ENCODE measurements around the gene RANBP6.
"Not testable (repeated sequence)": the region's sequence is repeated elsewhere in the genome, so short reads cannot be mapped to it uniquely, and the experiment has no call there.

The RANBP6 gene

DNA sequence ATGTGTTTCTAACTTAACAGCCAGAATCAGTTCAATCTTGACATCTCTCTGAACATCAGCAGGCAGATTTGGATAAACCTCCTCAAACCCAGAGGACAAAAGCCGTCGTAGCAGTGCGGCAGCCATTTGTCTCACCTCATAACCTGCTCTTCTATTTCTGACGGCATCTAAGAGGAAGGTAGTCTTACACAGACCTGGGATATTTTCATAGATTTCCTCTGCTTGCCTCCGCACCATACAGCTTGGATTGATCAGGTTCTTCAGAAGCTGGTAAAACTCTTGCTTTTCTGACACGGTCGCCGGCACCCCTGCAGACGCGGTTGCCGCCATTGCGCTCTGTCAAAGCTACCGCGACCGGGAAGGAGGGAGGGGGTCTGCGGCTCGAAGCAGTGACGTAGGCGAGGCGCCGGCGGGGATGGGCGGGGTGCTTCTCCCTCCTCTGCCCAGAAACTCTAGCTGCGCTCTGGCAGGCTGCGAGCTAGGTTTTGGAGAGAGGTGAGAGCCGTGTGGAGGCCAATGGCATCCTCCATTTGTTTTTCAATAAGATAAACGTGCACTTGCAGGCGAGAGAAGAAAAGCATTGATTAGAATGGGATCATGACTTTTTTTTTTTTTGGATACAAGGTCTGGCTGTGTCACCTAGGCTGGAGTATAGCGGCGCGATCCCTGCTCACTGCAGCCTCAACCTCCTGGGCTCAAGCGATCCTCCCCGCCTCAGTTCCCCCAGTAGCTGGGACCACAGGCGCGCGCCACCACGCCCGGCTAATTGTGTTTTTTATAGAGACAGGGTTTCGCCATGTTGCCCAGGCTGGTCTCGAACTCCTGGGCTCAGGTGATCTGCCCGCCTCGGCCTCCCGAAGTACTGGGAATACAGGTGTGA is at the start of gene RANBP6:
Gene RANBP6, minus strand, starts transcription at position 347 of the 880 bp plus-strand sequence. Its CDS starts 17 bp downstream, at position 330.
- peak; percentile 88 to 89 for DNase-seq

DNA sequence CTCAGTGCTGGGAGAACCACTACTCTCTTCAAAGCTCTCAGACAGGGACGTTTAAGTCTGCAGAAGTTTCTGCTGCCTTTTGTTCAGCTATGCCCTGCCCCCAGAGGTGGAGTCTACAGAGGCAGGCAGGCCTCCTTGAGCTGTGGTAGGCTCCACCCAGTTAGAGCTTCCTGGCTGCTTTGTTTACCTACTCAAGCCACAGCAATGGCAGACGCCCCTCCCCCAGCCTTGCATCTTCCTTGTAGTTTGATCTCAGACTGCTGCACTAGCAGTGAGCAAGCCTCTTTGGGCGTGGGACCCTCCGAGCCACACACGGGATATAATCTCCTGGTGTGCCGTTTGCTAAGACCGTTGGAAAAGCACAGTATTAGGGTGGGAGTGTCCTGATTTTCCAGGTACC is 47.7 kb upstream of the RANBP6 start:
- DNase-seq, result not testable (repeated sequence)

DNA sequence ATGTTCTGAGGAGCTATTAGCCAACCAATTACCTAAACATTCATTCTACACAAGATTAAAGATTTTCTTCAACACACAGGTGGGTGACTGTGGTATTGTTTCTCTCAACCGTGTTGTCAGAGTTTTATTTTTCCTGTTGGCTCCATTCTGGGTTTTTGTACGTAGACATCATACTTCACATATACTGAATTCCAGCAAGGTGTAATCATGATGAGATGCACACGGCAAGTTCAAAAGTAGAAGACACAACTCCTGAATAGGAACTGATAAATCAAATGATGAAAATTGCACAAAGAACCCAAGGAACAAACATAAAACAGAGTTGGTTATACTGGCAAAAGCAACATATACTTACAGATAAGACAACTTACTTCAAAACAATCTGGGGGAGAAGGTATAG is 40.2 kb upstream of the RANBP6 start:
- no peak for DNase-seq

DNA sequence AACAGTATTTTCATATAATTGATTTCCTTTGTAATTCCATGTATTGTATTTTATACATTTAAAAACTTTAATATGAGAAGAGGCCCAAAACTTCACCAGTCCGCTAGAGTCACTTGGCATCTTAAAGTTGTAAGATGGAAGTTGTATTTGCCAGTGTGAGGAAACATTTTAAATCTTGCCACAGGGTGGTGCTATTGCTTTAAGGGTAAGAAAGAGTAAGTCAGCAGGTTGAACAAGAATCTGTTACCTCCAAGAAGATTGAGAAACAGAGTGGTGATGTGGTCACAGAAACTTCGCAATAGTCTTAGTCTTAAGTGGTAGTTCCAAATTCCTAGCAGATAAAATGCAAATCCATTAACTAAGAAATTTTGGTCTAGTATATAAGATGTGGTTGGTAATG is 39.8 kb upstream of the RANBP6 start:
- DNase-seq, result no peak

DNA sequence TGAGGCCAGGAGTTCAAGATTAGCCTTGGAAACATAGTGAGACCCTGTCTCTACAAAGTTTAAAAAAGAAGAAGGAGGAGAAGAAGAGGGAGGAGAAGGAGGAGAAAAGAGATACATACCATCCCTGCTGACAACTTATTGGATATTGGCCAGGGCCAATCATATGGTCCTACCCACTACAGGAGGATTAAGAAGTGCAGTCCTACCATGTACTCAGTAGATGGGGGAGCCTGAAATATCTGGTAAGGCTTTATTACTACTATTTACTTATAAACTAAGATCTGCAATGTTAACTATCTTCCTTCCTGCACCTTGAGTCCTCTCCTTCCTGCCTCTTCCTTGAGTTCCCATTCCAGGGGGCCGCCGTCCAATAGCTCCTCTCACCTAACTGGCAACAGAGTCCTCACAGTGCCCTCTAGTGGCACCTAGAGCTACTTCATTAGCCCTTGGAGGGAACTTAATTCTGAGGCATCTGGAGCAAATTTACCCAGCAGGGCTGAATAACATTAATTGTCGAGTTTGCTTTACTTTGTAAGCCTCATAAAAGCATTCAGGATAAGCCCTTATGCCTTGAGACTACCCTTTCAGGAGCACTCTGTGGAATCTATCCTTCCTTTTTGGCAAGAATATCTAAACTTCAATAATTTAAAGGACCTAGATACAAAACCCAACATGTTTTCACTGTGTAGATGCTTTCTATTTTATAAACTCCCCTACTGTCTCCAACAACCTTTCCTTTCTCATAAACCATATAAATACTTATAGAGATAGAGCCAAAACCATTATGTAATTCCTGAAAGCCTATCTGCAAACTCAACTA is 39.1 kb upstream of the RANBP6 start:
- DNase-seq, result peak; percentile 46 to 52

DNA sequence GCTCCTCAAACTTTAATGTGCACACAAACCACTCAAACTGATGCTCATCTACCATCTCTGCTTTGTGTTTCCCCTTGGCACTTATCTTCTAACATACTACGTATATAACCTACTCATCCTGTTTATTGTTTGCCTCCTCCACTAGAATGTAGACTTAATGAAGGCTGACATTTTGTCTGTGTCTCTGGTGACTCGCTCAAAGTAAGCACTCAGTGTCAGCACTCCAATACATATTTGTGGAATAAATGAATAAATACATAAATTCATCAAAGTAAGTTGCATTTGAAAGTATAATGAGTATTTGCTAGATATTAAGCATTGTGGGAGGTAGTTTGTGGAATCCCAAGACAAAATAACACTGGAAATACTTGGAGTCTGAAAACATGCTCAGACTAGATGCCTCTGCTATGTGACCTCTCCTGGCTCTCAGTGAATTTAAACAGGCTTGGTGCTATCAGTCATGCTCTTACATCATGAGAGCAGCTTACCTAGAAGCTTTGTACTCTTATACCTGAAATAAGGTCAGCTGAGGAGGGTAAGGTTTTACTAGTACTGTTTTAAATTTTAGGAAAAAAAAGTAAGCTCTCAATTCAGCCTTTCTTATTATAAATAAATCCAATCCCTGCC is 37.0 kb upstream of the RANBP6 start:
- no peak for DNase-seq

DNA sequence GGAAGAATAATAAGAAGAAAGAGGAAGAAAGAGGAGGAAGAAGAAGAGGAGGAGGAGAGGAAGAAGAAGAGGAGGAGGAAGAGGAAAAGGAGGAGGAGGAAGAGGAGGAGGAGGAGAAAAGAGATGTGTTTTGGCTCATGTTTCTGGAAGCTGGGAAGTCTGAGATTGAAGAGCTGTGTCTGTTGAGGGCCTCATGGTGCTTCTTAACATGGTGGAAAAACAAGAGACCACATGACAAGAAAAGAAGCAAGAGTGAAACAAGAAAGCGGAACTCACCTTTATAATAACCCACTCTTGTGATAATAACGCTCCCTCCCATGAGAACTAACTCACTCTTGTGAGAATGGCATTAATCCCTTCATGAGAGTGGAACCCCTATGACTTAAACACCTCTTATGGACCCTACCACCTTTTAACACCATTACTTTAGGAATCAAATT is 36.1 kb upstream of the RANBP6 start:
- DNase-seq, result no peak

DNA sequence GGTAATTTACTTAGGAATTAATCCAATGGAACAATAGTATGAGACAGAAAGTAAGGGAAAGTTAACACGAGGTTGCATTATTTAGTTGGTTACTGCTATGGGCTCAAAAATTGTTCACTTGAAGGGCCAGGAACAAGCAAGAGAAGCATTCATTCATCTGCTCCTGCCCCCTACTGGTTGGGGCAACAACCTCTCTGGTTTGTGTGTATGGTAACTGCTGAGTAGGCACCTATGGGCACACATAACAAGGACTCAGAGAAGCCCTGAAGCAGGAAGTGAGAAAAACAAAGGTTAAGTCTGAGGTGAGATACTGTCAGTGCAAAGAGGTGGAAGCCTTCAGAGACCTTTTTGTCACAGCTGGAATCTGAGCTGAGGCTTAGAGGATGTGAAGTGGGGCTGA is 34.4 kb upstream of the RANBP6 start:
- DNase-seq, result no peak

DNA sequence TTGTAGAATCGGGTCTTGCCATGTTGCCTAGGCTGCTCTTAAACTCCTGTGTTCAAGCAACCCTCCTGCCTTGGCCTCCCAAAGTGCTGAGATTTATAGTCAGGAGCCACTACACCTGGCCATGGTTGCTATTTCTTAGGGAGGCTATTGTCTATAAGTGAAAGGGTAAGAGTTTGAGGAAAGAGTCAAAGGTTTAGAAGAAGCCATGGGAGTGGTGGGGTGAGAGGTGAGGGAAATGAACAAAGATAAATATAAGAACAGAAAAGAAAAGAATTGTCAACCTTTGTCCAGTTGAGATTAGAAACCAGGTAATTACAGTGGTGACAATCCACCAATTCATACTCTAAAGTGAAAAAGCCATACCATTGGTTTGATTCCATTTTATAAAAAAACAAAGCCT is 32.6 kb upstream of the RANBP6 start:
- no peak for DNase-seq

DNA sequence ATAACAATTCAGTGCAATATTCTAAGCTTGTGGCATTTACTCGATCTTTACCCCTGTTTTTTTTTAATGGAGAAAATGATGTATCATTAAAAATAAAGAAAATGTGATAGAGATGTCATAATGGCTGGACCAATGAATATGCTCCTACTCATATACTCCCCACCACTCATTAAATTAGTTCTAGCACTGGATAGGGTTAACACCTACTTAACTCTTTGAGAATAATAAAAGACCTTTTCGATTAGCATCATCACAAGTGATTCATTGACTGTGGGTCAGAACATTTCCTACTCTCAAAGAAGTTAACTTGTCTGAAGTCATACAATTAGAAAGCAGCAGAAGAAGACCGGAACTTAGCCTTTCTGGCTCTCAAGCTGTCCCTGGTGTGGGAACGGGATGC is 31.6 kb upstream of the RANBP6 start:
- no peak for DNase-seq

DNA sequence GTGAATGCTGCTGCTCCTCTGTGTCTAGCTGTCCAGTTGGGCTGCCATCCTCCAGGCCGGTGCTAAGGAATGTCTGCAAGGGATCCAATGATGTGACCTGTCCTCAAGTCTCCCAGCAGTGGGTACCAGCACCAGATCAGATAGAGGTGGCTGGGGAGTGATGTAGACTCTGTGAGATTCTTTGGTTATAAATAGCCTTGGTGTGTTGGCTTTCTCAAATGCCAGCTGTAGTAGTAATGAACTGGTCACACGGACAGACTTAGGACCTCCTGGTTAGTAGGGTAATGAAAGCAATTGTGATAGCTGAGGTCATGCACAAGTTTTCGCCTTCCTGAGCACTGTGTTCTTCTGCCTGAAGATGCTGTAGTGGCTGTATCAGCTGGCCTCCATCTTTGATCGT is 29.9 kb upstream of the RANBP6 start:
- DNase-seq, result no peak

DNA sequence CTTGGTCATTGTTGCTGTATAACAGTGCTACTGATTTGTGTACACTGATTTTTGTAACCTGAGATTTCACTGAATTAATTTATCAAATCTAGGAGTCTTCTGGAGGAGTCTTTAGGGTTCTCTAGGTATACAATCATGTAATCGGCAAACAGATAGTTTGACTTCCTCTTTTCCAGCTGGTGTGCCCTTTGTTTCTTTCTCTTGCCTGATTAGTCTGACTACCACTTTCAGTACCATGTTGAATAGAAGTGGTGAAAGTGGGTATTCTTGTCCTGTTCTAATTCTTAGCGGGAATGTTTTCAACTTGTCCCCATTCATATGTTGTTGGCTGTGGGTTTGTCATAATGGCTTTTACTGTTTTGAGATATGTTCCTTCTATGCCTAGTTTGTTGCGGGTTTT is 24.7 kb upstream of the RANBP6 start:
- DNase-seq, result no peak

DNA sequence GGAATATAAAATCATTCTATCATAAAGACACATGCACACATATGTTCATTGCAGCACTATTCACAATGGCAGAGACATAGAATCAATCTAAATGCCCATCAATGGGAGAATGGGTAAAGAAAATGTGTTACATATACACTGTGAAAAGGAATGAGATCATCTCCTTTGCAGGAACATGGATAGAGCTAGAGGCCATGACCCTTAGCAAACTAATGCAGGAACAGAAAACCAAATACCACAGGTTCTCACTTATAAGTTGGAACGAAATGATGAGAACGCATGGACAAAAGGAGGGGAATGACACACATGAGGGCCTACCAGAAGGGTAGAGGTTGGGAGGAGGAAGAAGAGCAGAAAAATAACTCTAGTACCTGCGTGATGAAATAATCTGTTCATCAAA is 21.0 kb upstream of the RANBP6 start:
- DNase-seq, result no peak

DNA sequence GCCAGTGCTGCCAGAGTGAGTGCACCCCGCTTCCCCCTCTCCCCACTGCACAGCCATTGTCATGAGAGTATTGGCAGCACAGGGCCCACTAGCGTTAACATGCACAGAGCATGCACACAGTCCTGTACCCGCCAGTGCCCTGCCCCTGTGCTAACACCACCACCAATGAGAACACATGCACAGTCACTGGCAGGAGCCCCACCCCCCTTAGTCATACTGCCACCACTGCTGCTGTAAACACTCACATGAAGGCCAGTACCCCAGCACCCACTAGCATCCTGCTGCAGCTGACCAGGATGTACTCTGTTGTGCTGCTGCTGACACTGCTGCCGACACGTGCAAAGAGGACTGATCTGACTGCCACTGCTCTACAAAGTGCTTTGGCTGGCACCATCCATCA is 19.5 kb upstream of the RANBP6 start:
- no peak for DNase-seq

DNA sequence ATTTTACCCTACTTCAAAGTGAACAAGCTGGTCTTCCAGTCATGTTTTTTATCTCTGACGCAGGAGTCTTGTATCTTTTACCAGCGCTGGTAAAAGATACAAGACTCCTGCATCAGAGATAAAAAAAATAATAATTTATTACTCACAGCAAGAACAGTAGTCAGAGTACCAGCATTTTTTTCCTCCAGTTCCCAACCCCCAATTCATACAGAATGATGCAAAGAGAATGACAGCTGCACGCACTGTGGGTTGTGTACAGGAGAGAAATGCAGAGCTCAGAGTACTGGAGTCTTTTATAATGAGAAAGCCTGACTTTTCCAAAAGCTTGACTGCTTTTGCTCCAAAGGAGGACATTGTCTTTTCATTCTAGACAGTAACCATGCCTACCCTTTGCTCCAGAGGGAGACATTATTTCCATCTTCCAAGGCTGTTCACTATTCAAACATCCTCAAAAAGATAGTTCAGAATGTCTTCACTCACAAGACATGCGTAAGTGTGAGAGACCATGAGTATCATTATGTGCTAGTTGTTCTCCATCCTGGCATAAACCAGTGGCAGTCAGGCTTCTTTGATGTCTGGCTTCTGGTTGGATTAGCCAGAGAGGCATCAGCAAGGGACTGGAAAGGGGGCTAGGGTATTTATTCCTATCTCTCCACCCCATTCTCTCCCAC is 14.3 kb upstream of the RANBP6 start:
- no peak for DNase-seq

DNA sequence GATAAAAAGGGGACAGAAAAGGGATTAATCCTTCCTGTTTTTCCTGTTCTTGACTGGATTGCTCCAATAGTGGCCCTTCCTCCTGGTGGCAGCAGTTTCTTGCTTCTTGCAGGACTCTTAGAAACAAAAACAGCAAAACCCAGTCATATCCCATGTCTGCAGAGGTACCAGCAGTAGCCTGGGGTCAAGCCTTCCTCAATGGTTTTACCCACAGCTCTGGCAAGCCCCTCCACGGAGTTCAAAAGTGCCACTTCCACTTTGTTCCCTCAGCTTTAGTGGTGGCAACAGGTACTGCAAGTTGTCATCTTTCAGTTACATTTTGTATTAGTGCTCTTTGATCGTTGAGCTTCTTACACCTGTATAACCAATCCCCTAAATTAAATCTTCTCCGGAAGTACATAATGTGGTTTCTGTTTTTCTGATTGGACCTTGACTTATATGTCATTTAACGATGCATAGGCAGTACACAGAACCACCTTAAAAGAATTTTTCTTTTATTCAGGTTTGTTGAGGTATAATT is 8.7 kb upstream of the RANBP6 start:
- DNase-seq, result no peak

DNA sequence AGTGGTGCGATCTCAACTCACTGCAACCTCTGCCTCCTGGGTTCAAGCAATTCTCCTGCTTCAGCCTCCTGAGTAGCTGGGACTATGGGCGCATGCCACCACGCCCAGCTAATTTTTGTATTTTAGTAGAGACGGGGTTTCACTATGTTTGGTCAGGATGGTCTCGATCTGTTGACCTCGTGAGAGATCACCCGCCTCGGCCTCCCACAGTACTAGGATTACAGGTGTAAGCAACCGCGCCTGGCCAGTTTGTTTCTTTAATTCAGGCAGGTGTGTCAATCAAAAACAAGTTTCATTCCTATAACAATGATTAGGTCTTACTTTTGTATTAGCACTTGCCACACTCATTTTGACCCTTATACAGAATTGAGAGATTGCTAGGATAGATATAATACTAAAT is 1.6 kb upstream of the RANBP6 start:
- not testable (repeated sequence) for DNase-seq

DNA sequence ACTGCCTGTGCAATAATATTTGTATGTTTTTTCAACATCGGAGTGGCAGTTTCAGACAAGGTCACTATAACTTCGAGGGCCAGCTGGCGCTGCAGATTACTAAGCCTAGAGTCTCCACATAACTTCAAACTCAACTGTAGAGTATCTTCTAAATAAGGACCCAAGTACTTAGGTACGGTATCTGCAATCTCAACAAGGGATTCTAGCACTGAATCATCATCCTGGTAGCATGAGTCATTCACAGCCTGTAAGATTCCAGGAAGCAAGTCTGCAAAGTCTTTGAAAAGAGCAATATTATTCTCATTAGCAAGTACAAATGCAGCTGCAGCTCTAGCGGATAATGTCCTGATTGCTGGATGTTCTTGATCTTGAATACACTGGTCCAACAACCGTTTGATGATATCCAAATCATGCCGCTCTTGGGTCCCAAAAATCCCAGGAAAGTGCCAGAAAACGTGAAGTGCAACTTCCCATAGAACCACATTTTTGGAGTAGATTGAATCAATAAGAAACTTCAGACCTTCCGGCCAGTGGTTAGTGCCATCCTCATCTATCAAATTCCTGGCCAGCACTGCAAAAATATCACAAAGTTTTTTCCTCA is 654 bp downstream of the RANBP6 start:
- no peak for DNase-seq

DNA sequence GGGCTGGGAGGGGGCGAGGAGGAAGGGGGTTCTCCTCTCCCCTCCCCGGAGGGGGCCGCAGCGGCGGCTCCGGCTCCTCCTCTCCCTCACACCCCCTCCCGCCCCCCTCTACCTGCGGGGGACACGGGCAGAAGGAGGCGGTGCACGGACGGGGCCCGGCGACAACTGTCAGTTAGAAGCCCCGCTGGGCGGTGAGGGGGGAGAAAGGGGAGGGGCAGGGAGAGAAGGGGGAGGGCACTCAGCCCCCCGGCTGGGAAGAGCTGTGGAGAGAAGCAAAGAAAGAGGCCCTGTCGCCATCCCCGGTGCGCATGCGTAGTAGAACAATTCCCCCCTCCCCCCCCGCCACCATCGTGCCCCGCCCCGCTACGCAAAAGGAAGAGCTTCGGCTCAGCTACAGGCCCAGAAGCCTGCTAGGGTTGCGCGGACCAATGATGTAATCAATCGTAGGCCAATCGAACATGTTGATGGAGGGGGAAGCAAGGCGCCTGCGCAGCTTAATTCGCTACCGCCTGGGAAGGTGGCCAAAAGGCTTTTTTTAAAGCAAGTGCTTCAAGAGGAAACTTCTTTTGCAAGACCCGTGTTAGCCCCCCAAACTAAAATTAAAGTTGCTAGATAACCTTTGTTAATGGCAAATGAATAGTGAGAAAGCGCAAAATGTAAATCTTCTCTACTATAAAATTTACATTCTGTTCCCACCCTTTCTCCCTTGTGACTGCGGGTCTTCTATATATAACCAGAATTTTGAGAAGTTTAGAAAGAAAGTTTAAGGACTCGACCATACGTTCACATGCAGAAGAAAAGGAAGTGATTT is 7.0 kb downstream of the RANBP6 start:
- peak; percentile 92 to 93 for DNase-seq

DNA sequence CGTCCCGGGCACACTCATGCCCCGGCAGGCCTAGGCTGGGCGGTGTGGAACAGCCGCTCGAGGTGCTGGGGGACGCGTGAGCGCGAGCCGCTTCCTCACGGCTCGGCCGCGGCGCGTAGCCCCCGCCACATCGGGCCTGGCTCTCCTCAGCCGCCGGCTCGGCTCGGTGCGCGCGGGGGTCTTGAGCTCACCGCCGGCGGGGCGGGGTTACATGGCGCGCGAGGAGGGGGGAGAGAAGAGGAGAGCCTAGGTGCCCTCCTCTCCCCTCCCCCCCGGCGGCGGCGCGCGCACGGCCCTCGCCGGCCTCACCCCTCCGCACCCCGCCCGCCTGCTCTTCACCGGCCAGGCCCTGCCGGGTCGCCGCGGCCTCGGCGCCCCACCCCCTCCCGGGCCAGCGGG is 7.7 kb downstream of the RANBP6 start:
- peak; percentile 67 to 74 for DNase-seq

DNA sequence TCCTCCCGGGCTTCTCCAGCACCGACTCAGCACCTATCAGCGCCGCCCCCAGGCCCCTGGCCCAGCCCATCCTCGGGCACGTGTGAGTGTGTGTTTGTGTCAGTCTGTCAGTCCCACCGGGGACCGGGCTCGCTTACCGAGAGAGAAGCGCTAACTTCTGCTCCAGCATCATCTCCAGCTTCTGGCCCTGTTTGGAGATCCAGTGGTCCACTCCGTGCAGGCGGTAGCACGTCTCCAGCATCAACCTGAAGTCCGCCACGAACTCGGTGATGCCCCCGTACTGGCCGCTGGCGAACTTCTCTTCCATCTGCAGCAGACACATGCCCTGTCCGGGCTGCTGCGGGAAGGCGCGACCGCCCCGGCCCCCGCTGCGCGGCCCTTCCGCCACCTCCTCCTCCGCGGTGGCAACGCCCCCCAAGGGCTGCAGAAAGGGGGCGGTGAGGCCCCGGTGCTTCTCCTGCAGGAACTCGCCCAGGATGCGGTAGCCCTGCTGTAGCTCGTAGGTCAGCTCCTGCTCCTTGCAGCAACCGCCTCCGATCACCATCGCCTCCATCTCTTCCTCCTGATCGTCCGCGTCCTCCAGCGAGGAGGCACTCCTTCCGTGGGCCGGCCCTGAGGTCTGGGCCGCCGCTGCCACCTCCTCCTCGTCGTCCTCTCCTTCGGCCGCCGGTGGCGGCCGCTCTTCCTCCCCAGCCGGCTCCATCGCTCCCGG is 8.2 kb downstream of the RANBP6 start:
- DNase-seq, result peak; percentile 97

Data from activated CD4-positive, alpha-beta T cell treated with anti-CD3 and anti-CD28 coated beads, Interleukin-2, amount 50 U/mL, for 4 hours (primary cell).